NCI-H82 treated with DMSO at 0.1 percent for 48 hours (cell line): ENCODE measurements around the gene DENND1B.
"Not testable (repeated sequence)": the region's sequence is repeated elsewhere in the genome, so short reads cannot be mapped to it uniquely, and the experiment has no call there.

ENCODE experiments used
- DNase-seq: peaks from one replicate; lab custom pipeline; 2025; ENCODE audit not compliant: unreplicated experiment; lab: John Stamatoyannopoulos, UW

Gene DENND1B

DNA sequence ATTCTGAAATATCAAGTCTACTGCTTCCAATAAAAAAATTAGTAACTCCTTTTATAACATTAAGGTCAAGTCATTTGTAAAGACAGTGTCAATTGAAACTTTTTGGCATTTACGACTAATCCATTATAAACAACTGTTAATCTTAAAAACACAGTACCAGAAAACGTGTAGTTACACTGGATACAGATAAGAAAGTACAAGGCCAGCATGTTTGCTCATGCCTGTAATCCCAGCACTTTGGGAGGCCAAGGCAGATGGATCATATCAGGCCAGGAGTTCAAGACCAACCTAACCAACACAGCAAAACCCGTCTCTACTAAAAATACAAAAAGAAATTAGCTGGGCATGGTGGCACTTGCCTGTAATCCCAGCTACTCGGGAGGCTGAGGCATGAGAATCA, 29.4 kb downstream of the DENND1B start:
- DNase-seq: no peak

DNA sequence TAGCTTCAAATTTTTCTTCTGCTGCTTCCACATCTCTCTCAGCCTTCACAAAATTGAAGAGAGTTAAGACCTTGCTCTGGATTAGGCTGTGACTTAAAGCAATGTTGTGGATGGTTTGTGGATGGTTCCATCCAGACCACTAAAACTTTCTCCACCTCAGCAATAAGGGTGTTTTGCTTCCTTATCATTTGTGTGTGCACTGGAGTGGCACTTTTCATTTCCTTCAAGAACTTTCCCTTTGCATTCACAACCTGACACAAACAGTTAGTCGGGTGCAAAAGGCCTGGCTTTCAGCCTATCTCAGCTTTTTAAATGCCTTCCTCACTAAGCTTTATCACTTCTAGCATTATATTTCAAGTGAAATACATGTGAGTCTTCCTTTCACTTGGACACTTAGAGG, 30.3 kb downstream of the DENND1B start:
- no peak for DNase-seq

GRCh38 chr1:197743578-197743977, 31.7 kb downstream of the DENND1B start:
- no peak for DNase-seq

GRCh38 chr1:197740992-197741391, 34.3 kb downstream of the DENND1B start:
- no peak for DNase-seq

- no peak for DNase-seq
These were observed 36.4 kb downstream of the DENND1B start for GRCh38 chr1:197738927-197739326.

DNA sequence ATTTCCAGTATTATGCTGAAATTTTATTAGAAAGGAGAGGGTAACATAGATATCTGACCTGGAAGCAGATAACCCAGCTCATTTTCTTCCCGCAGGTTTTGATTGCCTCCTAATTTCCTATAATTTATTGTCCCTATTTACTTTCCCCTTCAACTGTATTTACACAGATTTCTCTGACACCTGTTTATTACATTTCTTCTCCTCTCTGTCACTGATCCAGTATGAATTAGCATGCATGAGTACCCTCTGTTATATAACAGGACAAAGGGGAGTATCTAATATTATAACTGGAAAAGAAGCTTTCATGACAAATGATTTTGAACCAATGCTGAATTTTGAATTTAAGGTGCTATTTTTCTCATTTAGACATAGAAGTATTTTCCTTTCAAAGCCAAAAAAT, 37.4 kb downstream of the DENND1B start:
- DNase-seq: no peak

DNA sequence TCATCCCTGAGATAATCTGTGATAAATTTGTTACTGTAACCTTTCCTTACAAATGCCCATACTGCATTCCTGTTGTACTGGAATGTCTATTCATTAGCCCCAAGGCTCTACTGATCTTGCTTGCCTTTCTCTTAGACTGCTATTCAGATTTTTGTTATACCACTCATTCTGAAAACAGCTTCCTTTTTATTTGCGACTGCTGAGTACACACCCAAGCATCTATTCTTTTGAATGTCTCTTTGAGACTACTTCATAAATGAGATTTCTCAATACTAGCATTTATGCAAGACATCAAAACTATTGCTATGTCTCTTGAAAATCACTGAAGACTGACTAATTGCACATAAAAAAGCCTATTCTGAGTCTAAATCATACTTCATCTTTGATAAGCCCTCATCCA, 38.6 kb downstream of the DENND1B start:
- no peak for DNase-seq

- DNase-seq: no peak
These were observed 39.8 kb downstream of the DENND1B start for GRCh38 chr1:197735461-197735860.

- DNase-seq: no peak
These were observed 42.0 kb downstream of the DENND1B start for GRCh38 chr1:197733324-197733723.

GRCh38 chr1:197732187-197732586, 43.1 kb downstream of the DENND1B start:
- DNase-seq: no peak

GRCh38 chr1:197731449-197731848, 43.8 kb downstream of the DENND1B start:
- no peak for DNase-seq

GRCh38 chr1:197725976-197726375, 49.3 kb downstream of the DENND1B start:
- DNase-seq: no peak

- DNase-seq: no peak
These were observed 50.2 kb downstream of the DENND1B start for GRCh38 chr1:197725044-197725443.

- no peak for DNase-seq
These were observed 59.5 kb downstream of the DENND1B start for GRCh38 chr1:197715806-197716205.

DNA sequence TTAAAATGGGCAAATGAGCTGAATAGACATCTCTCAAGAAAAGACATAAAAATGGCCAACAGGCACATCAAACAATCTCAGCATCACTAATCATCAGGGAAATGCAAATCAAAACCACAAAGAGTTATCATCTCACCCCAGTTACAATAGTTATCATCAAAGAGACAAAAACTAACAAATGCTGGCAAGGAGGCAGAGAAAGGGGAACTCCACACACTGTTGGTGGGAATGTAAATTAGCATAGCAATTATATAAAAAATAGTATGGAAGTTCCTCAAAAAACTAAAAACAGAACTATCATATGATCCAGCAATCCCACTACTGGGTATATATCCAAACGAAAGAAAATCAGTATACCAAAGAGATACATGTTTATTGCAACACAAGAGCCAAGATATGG, 68.7 kb downstream of the DENND1B start:
- DNase-seq: no peak

DNA sequence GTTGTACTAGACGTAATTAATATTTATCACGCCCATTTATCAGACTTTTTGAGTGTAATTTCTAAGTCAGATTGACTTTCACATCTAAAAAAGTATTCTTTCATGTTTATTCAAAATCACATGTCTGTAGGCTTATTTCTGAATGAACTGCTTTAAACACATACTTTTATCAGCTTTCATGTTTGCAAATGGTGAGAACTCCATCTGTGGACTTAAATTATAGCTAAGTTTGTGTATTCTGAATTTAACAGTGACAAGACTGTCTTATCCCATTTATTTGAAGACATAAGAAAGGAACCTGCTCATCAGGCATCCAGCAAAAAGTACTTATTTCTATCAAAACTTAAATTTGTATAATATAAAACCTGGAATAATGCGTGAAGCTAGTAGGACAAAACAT, 69.3 kb downstream of the DENND1B start:
- no peak for DNase-seq

DNA sequence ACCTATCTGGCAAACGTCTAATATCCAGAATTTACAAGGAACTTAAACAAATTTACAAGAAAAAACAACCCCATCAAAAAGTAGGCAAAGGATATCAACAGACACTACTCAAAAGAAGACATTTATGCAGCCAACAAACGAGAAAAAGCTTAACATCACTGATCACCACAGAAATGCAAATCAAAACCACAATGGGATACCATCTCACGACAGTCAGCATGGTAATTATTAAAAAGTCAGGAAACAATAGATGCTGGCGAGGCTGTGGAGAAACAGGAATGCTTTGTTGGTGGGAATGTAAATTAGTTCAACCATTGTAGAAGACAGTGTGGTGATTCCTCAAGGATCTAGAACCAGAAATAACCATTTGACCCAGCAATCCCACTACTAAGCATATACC, 74.6 kb downstream of the DENND1B start:
- not testable (repeated sequence) for DNase-seq

GRCh38 chr1:197696372-197696771, 78.9 kb downstream of the DENND1B start:
- DNase-seq: no peak

DNA sequence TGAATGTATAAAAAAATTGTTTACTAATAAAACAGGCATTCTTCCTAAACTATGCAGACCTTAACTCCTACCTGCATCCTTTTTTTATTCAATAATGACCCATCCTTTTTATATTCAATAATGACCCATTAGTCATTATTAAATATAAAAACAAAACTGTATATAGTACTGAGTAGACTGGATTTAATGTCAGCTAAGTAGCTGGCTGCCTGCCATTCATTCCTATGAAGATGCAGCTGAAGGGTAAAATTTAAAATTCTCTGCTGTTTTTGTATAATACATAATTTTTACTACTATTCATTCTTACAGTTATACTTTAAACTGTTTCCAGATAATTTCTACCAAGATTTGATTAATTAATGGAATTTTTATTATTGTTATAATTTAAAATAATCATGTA, 79.3 kb downstream of the DENND1B start:
- no peak for DNase-seq

GRCh38 chr1:197692965-197693364, 82.3 kb downstream of the DENND1B start:
- no peak for DNase-seq

DNA sequence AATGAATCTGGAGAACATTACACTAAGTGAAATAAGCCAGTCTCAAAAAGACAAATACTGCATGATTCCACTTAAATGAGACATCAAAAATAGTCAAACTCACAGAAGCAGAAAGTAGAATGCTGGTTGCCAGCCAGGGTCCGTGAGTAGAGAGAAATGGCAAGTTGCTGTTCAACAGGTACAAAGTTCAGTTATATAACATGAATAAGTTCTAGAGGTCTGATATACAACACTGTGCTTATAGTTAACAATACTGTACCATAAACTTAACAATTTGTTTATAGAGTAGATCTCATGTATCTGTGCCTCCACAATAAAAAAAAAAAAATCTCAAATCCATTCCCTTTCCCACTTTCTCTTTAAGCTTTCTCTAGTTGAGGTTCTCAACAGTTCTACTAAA, 83.5 kb downstream of the DENND1B start:
- no peak for DNase-seq

DNA sequence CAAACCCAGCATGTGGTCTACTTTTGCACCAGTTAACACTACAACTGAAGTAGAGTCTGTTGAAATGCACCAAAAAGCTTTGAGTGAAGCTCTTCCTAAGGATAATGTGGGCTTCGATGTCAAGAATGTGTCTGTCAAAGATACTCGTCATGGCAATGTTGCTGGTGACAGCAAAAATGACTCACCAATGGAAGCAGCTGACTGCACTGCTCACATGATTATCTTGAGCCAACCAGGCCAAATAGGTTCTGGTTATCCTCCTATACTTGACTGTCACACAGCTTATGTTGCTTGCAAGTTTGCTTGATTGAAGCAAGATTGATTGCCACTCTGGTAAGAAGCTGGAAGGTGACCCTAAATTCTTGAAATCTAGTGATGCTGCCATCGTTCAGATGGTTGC, 85.2 kb downstream of the DENND1B start:
- no peak for DNase-seq

DNA sequence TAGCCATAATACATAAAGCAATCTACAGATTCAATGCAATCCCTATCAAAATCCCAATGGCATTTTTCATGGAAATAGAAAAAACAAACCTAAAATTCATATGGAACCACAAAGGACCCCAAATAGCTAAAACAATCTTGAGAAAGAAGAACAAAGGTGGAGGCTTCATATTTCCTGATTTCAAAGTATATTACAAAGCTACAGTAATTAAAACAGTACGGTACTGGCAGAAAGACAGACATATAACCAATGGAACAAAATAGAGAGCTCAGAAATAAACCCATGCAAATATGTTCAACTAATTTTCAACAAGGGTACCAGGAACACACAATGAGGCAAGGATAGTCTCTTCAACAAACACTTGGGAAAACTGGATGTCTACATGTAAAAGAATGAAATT, 87.0 kb downstream of the DENND1B start:
- no peak for DNase-seq
